HG02852 (cell line): ENCODE measurements around the gene FOXN1.
"Not testable (repeated sequence)": the region's sequence is repeated elsewhere in the genome, so short reads cannot be mapped to it uniquely, and the experiment has no call there.

Experiments used
- ATAC-seq: cut with Tn5 transposase; IDR thresholded peaks from one replicate; pipeline ENCODE4 v1.9.1; 2021; ENCODE audit warnings: mild to moderate bottlenecking, moderate library complexity; ENCODE audit not compliant: unreplicated experiment

Gene FOXN1

GRCh38 chr17:28522281-28522680 is 16.1 kb downstream of the FOXN1 start:
- not testable (repeated sequence) for ATAC-seq

GRCh38 chr17:28523186-28523585 is 17.0 kb downstream of the FOXN1 start:
- ATAC-seq, result no peak

- ATAC-seq, result no peak
Observed at GRCh38 chr17:28523876-28524275, 17.7 kb downstream of the FOXN1 start.

GRCh38 chr17:28524476-28525424 is 18.6 kb downstream of the FOXN1 start:
- ATAC-seq, result no peak

GRCh38 chr17:28526381-28526780 is 20.2 kb downstream of the FOXN1 start:
- no peak for ATAC-seq

- no peak for ATAC-seq
Observed at GRCh38 chr17:28527181-28527681, 21.1 kb downstream of the FOXN1 start.

- ATAC-seq, result no peak
Observed at GRCh38 chr17:28527859-28528258, 21.7 kb downstream of the FOXN1 start.

GRCh38 chr17:28528327-28529012 is 22.3 kb downstream of the FOXN1 start:
- ATAC-seq, result no peak

- no peak for ATAC-seq
Observed at GRCh38 chr17:28529013-28529400, 22.9 kb downstream of the FOXN1 start.

- ATAC-seq, result no peak
Observed at GRCh38 chr17:28530250-28530649, 24.1 kb downstream of the FOXN1 start.

- no peak for ATAC-seq
Observed at GRCh38 chr17:28530926-28531325, 24.8 kb downstream of the FOXN1 start.

GRCh38 chr17:28532050-28532960 is 26.2 kb downstream of the FOXN1 start:
- ATAC-seq, result no peak

- ATAC-seq, result no peak
Observed at GRCh38 chr17:28533091-28533807, 27.1 kb downstream of the FOXN1 start.

GRCh38 chr17:28534740-28535375 is 28.7 kb downstream of the FOXN1 start:
- ATAC-seq, result no peak

GRCh38 chr17:28536532-28537218 is 30.5 kb downstream of the FOXN1 start:
- no peak for ATAC-seq

GRCh38 chr17:28537219-28537610 is 31.1 kb downstream of the FOXN1 start:
- ATAC-seq, result no peak

GRCh38 chr17:28538296-28538895 is 32.2 kb downstream of the FOXN1 start:
- ATAC-seq, result no peak

- ATAC-seq, result no peak
Observed at GRCh38 chr17:28540231-28540630, 34.1 kb downstream of the FOXN1 start.

- no peak for ATAC-seq
Observed at GRCh38 chr17:28541439-28541838, 35.3 kb downstream of the FOXN1 start.
